DMS53 (cell line): ENCODE results near the gene RALGPS1.
"Not testable (repeated sequence)": the region's sequence is repeated elsewhere in the genome, so short reads cannot be mapped to it uniquely, and the experiment has no call there.

Experiments
- DNase-seq: peaks from one replicate; lab custom pipeline; 2025; lab: John Stamatoyannopoulos, UW

The RALGPS1 gene

DNA sequence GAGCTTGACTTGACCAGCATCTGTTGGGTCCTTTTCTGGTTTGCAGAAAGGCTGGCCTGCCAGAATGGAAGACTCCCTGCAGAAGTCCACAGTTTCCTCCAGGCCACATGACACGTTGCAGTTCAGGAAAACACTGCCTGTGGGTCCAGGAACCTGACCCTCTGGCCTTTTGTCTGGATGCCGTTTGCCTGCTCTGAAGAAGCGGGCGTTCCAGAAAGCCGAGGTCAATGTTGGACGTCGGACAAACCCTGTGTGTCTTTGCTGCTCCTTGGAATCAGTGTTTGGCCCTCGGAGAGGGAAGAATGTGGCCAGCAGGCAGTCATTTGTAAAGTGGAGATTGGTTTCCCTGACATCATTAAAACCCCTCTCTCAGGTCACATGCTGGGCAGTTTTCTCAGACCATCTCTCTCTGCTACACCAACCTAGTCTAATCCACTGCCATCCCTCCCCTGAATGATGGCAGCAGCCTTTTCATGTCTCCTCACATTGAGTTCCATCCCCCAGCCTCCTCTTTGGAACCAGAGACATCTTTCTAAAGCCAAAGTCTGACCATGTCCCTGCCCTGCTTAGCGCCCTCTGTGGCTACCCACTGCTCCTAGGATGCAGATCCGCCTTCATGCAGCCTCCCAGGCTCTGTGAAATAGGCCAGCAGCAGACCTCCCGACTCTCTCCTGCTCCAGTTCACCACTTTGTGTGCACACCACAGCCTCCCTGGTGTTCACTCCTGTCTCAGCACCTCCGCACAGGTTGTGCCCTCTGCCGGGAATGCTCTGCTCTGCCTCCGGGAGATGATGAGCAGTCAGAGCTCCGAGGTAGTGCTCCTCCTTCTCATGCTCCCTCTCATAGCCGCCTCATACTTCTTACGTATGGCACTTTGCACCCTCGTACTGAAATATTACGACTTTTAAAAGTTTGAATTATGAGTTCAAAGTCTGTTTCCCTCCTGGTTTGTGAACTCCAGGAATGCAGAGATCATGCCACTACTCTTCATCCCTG lies 75.6 kb downstream of the RALGPS1 start:
- DNase-seq = no peak

DNA sequence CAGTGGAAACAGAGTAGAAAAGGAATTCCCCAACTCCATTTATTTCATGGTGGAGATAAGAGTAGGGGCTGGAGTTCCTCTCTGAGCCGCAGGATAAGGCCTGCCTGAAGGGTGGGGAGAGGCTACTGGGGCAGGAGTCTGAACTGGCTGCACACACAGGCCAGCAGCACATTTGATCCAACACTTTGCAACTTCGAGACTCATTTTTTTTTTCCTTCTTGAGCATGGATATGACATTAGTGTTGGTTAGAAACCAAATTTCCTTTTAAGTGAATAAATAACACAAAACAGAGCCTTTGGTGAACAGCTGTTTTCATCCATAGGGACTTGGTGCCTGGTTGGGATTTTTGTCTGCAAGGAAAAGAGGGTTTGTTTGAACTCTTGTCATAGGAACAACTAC lies 76.6 kb downstream of the RALGPS1 start:
- DNase-seq = no peak

DNA sequence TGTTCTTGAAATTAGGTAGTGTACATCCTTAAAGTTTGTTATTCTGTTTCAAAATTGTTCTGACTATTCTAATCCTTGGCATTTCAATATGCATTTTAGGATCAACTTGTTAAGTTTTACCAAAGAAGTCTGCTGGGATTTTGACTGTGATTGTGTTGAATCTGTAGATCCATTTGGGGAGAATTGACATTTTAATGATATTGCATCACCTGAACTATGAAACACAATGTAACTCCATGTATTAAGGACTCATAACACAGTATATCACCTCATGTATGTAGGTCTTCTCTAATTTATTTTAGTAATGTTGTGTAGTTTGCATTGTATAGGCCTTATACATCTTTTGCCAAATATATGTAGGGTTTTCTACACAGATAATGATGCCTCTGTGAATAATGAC lies 77.8 kb downstream of the RALGPS1 start:
- no peak for DNase-seq

GRCh38 chr9:126999315-127000068 lies 84.9 kb downstream of the RALGPS1 start:
- DNase-seq = no peak

- DNase-seq = no peak
These were observed 90.6 kb downstream of the RALGPS1 start for GRCh38 chr9:127004946-127005769.

- DNase-seq = no peak
These were observed 91.3 kb downstream of the RALGPS1 start for GRCh38 chr9:127005770-127006314.

- no peak for DNase-seq
These were observed 93.1 kb downstream of the RALGPS1 start for GRCh38 chr9:127007638-127008037.

- DNase-seq = no peak
These were observed 93.5 kb downstream of the RALGPS1 start for GRCh38 chr9:127008076-127008475.

DNA sequence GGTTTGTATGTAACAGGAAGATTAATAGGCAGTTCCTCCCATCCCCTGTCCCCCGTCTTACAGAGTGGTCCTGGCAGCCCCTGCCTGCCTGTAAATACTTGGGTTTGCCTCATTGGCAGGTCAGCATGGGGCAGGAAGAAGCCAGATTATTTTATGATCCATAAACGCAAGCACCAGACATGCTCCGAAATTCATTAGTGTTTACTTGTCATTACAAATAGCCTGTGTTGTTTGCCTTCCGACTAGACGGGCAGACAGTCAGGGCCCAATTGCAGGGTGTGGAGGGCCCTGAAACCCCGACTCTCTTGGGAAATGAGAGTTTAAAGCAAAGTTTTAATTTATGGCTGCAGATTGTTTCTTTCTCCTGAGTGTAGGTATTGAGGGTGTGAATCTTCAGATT lies 97.2 kb downstream of the RALGPS1 start:
- DNase-seq = no peak

DNA sequence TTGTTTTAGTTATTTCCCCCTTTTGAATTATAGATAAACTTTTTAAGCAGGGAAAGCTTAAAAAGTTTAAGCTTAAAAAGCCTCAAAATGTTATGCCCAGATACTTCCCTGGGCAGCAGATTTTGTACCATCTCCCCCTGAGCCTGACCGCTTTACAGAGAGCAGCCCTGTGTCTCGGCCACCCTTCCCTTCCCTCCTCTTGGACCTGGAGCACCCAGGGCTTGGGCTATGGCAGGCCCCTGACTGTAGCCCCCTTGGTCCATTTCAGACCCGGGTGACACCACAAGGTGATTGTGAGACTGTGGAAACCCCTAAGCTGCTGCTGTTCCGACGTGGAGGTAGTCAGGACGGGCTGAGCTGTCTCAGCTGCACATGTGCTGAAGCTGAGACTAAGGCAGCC lies 97.7 kb downstream of the RALGPS1 start:
- no peak for DNase-seq

- DNase-seq = no peak
These were observed 99.0 kb downstream of the RALGPS1 start for GRCh38 chr9:127013597-127013996.

DNA sequence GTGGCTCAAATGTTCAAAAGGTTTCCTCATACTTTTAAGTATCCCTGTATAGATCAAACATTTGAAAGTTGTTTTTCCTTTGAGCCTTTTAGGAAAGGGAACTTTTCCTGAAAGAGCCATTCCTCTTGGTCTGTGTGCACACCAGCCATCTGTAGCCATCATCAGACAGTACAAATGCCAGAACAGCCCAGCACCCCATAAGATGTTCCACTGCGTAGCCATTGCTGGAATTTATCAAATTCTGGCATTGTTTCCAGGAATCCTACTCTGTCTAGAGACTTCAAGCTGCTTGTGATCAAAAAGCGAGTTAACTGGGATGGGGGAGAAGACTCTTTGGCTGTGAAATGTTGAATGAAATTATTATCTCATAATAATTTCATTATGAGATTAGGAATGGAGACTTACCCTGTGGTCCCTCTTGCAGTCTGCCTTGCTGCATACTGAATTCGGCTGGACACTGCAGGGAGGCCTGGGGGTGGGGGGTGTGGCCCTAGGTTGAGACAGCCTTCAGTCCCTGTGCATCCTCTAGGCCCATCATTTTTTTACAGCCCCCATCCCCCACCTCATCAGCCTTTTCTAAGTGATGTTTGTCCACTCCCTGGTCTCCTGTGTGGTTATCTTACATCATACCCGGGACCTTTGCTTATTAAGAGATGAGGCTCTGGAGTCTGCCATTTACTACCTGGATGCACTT lies 99.8 kb downstream of the RALGPS1 start:
- DNase-seq = no peak

DNA sequence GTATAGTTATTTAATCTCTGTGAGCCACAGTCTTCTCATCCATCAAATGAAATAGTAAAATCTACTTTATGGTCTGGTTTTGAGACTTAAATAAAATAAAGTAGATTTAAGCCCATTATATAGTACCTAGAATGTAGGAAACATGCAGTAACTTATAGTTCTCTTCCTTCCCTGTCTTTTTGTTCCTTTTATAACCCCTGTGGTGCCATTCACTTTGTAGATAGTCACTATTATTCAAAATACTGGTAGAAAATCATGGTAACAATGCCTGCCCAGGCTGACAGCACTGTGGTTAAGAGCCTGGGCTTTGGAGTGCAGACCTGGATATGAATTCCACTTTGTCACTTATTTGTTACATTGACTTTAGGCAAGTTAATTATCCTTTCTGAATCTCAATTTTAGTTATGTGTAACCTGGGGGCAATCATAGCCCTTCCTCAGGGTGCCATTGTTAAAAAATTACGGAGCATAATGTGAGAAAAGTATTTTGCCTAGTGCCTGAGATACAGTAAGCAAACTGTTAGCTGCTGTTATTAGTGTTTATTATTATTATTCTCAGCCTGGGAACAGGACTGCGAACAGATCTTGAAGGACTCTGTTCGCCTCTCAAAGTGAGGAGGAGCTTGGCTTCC lies 100.4 kb downstream of the RALGPS1 start:
- no peak for DNase-seq

DNA sequence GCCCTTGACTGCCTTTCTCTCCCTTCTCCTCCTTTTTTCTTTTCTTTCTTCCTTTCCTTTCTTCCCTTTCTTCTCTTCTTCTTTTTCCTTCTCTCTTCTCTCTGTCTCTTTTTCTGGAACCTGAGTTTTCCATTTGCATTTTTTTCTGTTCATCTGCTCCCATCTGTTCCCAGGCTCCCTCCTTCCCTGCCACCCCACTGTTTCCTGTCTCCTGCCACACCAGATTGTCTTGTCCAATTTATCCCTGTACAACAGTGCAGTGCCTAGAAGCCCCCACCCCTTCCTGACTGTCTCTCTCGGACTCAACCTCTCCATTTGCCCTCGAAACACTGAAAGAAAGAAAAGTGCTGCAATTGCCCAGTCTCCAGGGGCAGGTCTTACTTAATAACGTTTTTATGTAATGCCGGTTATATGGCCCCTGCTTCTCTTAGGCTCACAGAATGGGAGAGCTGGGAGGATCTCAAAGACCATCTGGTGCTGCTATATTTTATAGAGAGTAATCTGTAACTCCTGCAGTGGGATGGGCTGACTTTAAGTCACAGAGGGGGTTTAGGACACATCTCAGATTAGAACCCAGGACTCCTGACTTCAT lies 101.4 kb downstream of the RALGPS1 start:
- no peak for DNase-seq

DNA sequence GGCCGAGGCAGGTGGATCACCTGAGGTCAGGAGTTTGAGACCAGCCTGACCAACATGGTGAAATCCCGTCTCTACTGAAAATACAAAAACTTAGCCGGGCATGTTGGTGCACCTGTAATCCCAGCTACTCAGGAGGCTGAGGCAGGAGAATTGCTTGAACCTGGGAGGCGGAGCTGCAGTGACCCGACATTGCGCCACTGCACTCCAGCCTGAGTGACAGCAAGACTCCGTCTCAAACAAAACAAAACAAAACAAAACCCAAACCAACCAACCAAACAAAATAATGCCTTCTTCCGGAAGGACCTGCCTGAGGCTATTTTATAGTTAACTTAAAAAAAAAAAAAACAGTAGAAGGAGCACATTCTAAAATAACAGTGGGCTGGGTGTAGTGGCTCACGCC lies 103.4 kb downstream of the RALGPS1 start:
- not testable (repeated sequence) for DNase-seq

DNA sequence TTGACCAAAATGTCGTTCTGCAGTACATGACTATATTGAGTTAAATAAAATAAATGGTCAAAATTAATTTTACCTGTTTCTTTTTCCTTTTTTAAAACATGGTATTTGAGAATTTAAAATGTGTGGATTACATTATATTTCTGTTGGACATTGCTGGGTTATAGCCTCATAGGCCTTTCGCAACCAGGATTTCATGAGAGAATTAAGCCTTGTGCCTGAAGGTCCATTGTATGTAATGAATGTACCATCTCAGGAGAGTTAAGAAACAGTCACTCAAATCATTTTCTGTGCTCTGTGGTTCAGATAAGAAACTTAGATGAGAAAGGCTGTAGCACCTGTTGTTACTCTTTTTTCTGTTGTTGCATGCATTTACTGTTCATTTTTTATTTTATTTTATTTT lies 104.4 kb downstream of the RALGPS1 start:
- no peak for DNase-seq

DNA sequence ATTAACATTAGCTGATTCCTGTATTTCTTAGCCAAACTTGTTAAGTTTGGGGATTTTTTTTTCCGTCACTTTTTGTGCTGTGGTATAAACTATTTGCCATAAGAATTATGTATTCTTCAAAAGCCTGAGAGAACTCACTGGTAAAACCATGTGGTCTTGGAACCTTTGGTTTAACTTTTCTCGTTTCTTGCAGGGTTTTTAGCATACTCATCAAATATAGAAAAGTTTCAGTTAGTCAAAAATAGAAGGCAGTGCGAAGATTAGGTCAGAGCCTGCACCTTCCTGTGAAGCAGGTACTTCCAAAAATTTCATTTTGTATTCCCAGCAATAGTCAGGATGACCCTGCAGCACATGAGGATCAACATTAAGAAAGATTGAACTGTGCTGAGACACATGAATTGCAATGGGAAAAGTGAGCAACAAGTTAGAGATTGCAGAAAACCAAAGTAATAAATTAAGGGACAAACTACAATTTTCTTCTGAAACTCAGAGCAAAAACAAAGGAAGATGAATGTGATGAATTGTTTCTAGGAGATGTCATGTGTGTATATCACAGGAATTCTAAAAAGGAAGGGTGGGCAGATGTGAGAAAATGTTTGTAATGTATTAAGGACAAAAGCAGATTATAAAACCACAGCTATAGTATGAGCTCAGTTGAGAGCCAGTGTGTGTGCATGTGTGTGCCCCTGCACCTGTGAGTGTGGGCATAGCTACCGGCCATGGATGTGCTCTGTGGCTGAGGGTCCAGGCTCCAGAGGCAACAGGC lies 105.6 kb downstream of the RALGPS1 start:
- DNase-seq = no peak

- DNase-seq = no peak
These were observed 106.2 kb downstream of the RALGPS1 start for GRCh38 chr9:127020802-127021078.

GRCh38 chr9:127021664-127022363 lies 107.2 kb downstream of the RALGPS1 start:
- no peak for DNase-seq
